ENCODE measurements around the gene CITED2. TPM values are rescaled to one million over a fixed set of nuclear protein-coding genes. Genes with fewer than 3 reads are reported as not detected.

CITED2 gene
- total and polyA plus RNA-seq, 2 experiments from 2014 or later = 26.6 to 76.9 TPM

GRCh38 chr6:139370283-139370998 is 4.0 kb downstream of the CITED2 start:
- H3K4me1 ChIP-seq (ENCODE audit: insufficient read depth) = peaks cover 41% of the 10 kb centered on the region
- no peaks in the 10 kb centered on the region for H4K20me1 ChIP-seq (replicated peaks; ENCODE audit: insufficient read depth)
- Mint-ChIP-seq H3K27me3 (ENCODE audit: insufficient read depth, low read depth, poor library complexity) (peaks cover 11% of the 10 kb centered on the region), H3K27ac (peak overlapping the region; percentile 55; the same call in 1 of the 2 replicates), H3K4me1 (peaks cover 55% of the 10 kb centered on the region), H3K9me3 (no peaks in the 10 kb centered on the region; the same call in 2 of the 3 replicates), H3K4me3 (peak overlapping the region; percentile 10; the same call in 1 of the 3 replicates), H3K36me3 (ENCODE audit: low read depth) (peaks cover 32% of the 10 kb centered on the region)
- ATAC-seq (no peak), DNase-seq (ENCODE audit: low spot score) (no peak)
- no peak overlapping the region for H2AFZ ChIP-seq
- 0 out of 2 replicates have a peak, but pooled peaks cover 4% of the 10 kb centered on the region for H3K36me3 ChIP-seq (ENCODE audit: insufficient read depth)
- H3F3A ChIP-seq (replicated peaks; ENCODE audit: low read depth) = no peaks in the 10 kb centered on the region; the same call in 1 of the 2 replicates
- no peak overlapping the region for H3K4me3 ChIP-seq
- no peak for TF ChIP-seq ZNF462 (CRISPR knock-in tag; IDR thresholded peaks at IDR 0.05)
- no peak for TF ChIP-seq ETS1 (IDR thresholded peaks at IDR 0.05)
- no peak for TF ChIP-seq ZNF114 (CRISPR knock-in tag; IDR thresholded peaks at IDR 0.05)
- no peak for TF ChIP-seq ZNF331 (CRISPR knock-in tag; IDR thresholded peaks at IDR 0.05; ENCODE audit: low read depth)
- TF ChIP-seq JUNB (IDR thresholded peaks at IDR 0.05; ENCODE audit: unreplicated experiment) = no peak
- TF ChIP-seq CTCF (conservative IDR thresholded peaks at IDR 0.05; ENCODE audit: low read depth in 2 of 2) = no peak
- TF ChIP-seq CREB1 (CRISPR knock-in tag; IDR thresholded peaks at IDR 0.05; ENCODE audit: low read depth) = no peak
- H3K27me3 ChIP-seq (ENCODE audit: insufficient read depth) = no peaks in the 10 kb centered on the region
- no peaks in the 10 kb centered on the region for H3K9me2 ChIP-seq (ENCODE audit: insufficient read depth)
- peak overlapping the region; percentile 7; the same call in 1 of the 2 replicates for H3K27ac ChIP-seq (ENCODE audit: low read depth)
- peak overlapping the region; percentile 57; the same call in 1 of the 2 replicates for H3K4me2 ChIP-seq
- peaks cover 33% of the 10 kb centered on the region for H3K79me2 ChIP-seq (replicated peaks; ENCODE audit: insufficient read depth)
